Endodermal cell (in vitro differentiated cells): Measurements from ENCODE around the gene COX10. TPM values are rescaled to one million over a fixed set of nuclear protein-coding genes. Genes with fewer than 3 reads are reported as not detected.

ENCODE experiments used
- DNase-seq: peaks from one replicate; pipeline ENCODE4 v3.0.0-alpha.2; 2017
- H3K27ac ChIP-seq: 2 replicates; pipeline ENCODE4 v1.5.1; 2013; ENCODE audit warnings: mild to moderate bottlenecking, low read depth, low read length, moderate library complexity
- H3K27me3 ChIP-seq: 2 replicates; pipeline ENCODE4 v1.6.1; 2013; ENCODE audit warnings: mild to moderate bottlenecking, low read length, moderate library complexity; ENCODE audit not compliant: insufficient read depth, control insufficient read depth, poor library complexity, severe bottlenecking
- H3K36me3 ChIP-seq: 2 replicates; pipeline ENCODE4 v1.7.0; 2013; ENCODE audit warnings: mild to moderate bottlenecking, low read length, moderate library complexity; ENCODE audit not compliant: control insufficient read depth, insufficient read depth
- H3K4me1 ChIP-seq: one replicate; pipeline ENCODE4 v1.7.0; 2013; ENCODE audit warnings: low read length; ENCODE audit not compliant: control insufficient read depth, insufficient read depth
- H3K4me3 ChIP-seq: 2 replicates; pipeline ENCODE4 v1.5.1; 2013; ENCODE audit warnings: mild to moderate bottlenecking, low read length, moderate library complexity
- H3K9ac ChIP-seq: 2 replicates; pipeline ENCODE4 v1.6.1; 2013; ENCODE audit warnings: mild to moderate bottlenecking, low read length, moderate library complexity; ENCODE audit not compliant: poor library complexity, severe bottlenecking; ENCODE audit errors: extremely low read depth
- H3K9me3 ChIP-seq: 2 replicates; pipeline ENCODE4 v1.6.1; 2013; ENCODE audit warnings: mild to moderate bottlenecking, low read length, moderate library complexity; ENCODE audit not compliant: control insufficient read depth
- H3K27ac Mint-ChIP-seq: 2 replicates; pipeline ENCODE4 v1.8.0; 2020; ENCODE audit warnings: mixed read lengths
- H3K27me3 Mint-ChIP-seq: 2 replicates; pipeline ENCODE4 v1.8.0; 2021; ENCODE audit warnings: mild to moderate bottlenecking, mixed read lengths; ENCODE audit not compliant: insufficient read depth
- H3K36me3 Mint-ChIP-seq: 2 replicates; pipeline ENCODE4 v1.8.0; 2020; ENCODE audit warnings: low read depth, mixed read lengths
- H3K4me1 Mint-ChIP-seq: 2 replicates; pipeline ENCODE4 v1.8.0; 2020; ENCODE audit warnings: mixed read lengths
- H3K4me3 Mint-ChIP-seq: 2 replicates; pipeline ENCODE4 v1.8.0; 2020; ENCODE audit warnings: mild to moderate bottlenecking, moderate library complexity, mixed read lengths
- H3K9me3 Mint-ChIP-seq: 2 replicates; pipeline ENCODE4 v1.8.0; 2020; ENCODE audit warnings: mild to moderate bottlenecking, mixed read lengths
- CTCF ChIP-seq: fragments of 200-600 bp; sonication (generic); conservative IDR thresholded peaks from 2 replicates; pipeline ENCODE4 v1.5.0; 2021; ENCODE audit warnings: antibody characterized with exemption, mild to moderate bottlenecking
- whole genome bisulfite sequencing, 2 experiments: methylation state at CpG; one replicate each; pipeline versions ENCODE4 v1.1.5 to v1.1.7; 2013; ENCODE audit warnings: missing lambda C conversion rate in 2 of 2, mixed read lengths in 1 of 2; ENCODE audit not compliant: insufficient coverage in 1 of 2, insufficient read length in 1 of 2; 5-methylcytosine and 5-hydroxymethylcytosine counted together
- total RNA-seq, 2 donors: library from RNA; stranded (reverse); fragmentation: NEBNext Ultra II Directional in 1 of 2; extraction: Animal tissue kit (Norgen Biotek cat#: 25700) in 1 of 2; gene quantifications; 2 replicates in 1 of 2; 3 replicates in 1 of 2; pipeline ENCODE4 v1.2.1, GENCODE V29; 2021

Gene COX10
- total RNA-seq, 2 donors from 2014 or later: 15.0 to 15.4 TPM

GRCh38 chr17:14032234-14032633, 37.1 kb upstream of the COX10 start:
- Histone ChIP-seq H3K4me1 (no peaks in the 10 kb centered on the region), H3K4me3 (no peak overlapping the region), H3K9me3 (no peaks in the 10 kb centered on the region), H3K36me3 (peaks cover 15% of the 10 kb centered on the region), H3K27ac (no peak overlapping the region), H3K9ac (no peak overlapping the region), H3K27me3 (no peaks in the 10 kb centered on the region)
- Mint-ChIP-seq H3K4me1 (no peaks in the 10 kb centered on the region), H3K36me3 (peaks cover 26% of the 10 kb centered on the region), H3K4me3 (no peak overlapping the region), H3K9me3 (peaks cover 2% of the 10 kb centered on the region), H3K27ac (no peak overlapping the region), H3K27me3 (no peaks in the 10 kb centered on the region)
- no peak for TF ChIP-seq CTCF
- WGBS, 2 experiments: 83% methylated on average over 1 of the region's 3 CpGs; no CpG with 5 or more reads in 1 of the 2 experiments
- no peak for DNase-seq

GRCh38 chr17:14033166-14033565, 36.1 kb upstream of the COX10 start:
- peaks cover 15% of the 10 kb centered on the region for H3K36me3 ChIP-seq
- H3K27ac Mint-ChIP-seq: no peak overlapping the region
- H3K27me3 Mint-ChIP-seq: no peaks in the 10 kb centered on the region

GRCh38 chr17:14037453-14037852, 31.9 kb upstream of the COX10 start:
- Mint-ChIP-seq H3K4me1 (peaks cover 5% of the 10 kb centered on the region), H3K4me3 (no peak overlapping the region), H3K27ac (no peak overlapping the region), H3K9me3 (no peaks in the 10 kb centered on the region), H3K27me3 (no peaks in the 10 kb centered on the region), H3K36me3 (peaks cover 16% of the 10 kb centered on the region)
- Histone ChIP-seq H3K9me3 (no peaks in the 10 kb centered on the region), H3K36me3 (peaks cover 10% of the 10 kb centered on the region), H3K4me3 (no peak overlapping the region), H3K4me1 (no peaks in the 10 kb centered on the region), H3K27ac (no peak overlapping the region), H3K9ac (no peak overlapping the region), H3K27me3 (no peaks in the 10 kb centered on the region)
- WGBS, 2 experiments: 100% methylated on average over 1 of the region's 1 CpG; no CpG with 5 or more reads in 1 of the 2 experiments
- no peak for DNase-seq
- TF ChIP-seq CTCF: no peak

More at GRCh38 chr17:14033166-14033565, 36.1 kb upstream of the COX10 start:
- TF ChIP-seq CTCF: no peak
- H3K27ac ChIP-seq: no peak overlapping the region
- Mint-ChIP-seq H3K4me3 (no peak overlapping the region), H3K36me3 (peaks cover 26% of the 10 kb centered on the region), H3K9me3 (peaks cover 2% of the 10 kb centered on the region), H3K4me1 (peaks cover under 1% of the 10 kb centered on the region)
- H3K27me3 ChIP-seq: no peaks in the 10 kb centered on the region
- no peak for DNase-seq
- H3K9ac ChIP-seq: no peak overlapping the region
- H3K4me1 ChIP-seq: no peaks in the 10 kb centered on the region
- 96 to 97% methylated on average over 3 to 4 of the region's 4 CpGs for WGBS, 2 experiments
- no peaks in the 10 kb centered on the region for H3K9me3 ChIP-seq
- no peak overlapping the region for H3K4me3 ChIP-seq
